Epithelial cell of esophagus (primary cell): Measurements from ENCODE around the gene RTL3.

Source experiments
- DNase-seq: peaks from one replicate; pipeline ENCODE4 v3.0.0; 2010; ENCODE audit warnings: low read depth
- H3K4me3 ChIP-seq: 2 replicates; pipeline ENCODE4 v1.5.1; 2011; ENCODE audit warnings: mild to moderate bottlenecking, low read length, control low read depth
- TF ChIP-seq, protein P1 (sequence below): IDR thresholded peaks from 2 replicates; pipeline ENCODE4 v1.5.1; 2011; ENCODE audit warnings: low read depth, mild to moderate bottlenecking, low read length, control low read depth, inconsistent platforms; ENCODE audit not compliant: insufficient read depth; ENCODE audit errors: missing control alignments

The RTL3 gene

DNA sequence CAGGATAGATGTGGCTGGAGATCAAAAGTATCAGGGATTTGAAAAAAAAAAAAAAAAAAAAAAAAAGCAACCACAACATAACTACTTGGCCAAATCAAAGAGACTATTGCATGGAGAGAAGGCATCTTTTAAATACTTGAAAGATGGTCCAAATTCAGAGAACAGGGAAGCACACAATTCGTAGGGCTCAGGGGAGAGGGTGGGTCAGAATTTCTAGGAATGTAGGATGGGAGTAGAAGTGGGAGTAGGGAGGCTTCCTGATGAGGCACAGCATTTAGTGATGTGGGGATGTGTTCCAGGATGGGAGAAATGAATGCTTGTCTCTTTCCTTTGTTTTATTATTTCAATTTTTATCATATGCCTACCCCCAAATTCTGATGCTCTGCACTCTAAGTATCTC is 36.3 kb downstream of the RTL3 start:
- H3K4me3 ChIP-seq: no peak overlapping the region
- DNase-seq: no peak
- TF ChIP-seq, protein P1, sequence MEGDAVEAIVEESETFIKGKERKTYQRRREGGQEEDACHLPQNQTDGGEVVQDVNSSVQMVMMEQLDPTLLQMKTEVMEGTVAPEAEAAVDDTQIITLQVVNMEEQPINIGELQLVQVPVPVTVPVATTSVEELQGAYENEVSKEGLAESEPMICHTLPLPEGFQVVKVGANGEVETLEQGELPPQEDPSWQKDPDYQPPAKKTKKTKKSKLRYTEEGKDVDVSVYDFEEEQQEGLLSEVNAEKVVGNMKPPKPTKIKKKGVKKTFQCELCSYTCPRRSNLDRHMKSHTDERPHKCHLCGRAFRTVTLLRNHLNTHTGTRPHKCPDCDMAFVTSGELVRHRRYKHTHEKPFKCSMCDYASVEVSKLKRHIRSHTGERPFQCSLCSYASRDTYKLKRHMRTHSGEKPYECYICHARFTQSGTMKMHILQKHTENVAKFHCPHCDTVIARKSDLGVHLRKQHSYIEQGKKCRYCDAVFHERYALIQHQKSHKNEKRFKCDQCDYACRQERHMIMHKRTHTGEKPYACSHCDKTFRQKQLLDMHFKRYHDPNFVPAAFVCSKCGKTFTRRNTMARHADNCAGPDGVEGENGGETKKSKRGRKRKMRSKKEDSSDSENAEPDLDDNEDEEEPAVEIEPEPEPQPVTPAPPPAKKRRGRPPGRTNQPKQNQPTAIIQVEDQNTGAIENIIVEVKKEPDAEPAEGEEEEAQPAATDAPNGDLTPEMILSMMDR: no peak

DNA sequence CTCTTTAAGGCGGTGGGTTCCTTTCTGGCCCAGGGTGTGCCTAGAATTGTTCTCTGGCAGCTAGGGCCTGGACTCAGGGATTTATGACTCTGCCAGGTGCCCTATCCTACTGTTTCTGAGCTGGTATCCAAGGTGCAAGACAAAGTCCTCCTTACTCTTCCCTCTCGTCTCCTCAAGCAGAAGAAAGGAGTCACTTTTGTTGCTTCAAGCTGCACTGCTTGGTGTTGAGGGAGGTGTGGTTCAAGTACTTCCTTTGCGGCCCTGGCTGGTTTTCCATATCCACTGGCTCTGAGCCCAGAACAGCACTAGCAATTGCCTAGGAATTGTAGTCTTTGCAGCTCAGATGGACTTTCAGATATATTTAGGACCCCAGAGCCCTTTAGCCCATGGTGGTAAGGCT is 39.3 kb downstream of the RTL3 start:
- no peak overlapping the region for H3K4me3 ChIP-seq
- no peak for DNase-seq
- TF ChIP-seq, protein P1: no peak

DNA sequence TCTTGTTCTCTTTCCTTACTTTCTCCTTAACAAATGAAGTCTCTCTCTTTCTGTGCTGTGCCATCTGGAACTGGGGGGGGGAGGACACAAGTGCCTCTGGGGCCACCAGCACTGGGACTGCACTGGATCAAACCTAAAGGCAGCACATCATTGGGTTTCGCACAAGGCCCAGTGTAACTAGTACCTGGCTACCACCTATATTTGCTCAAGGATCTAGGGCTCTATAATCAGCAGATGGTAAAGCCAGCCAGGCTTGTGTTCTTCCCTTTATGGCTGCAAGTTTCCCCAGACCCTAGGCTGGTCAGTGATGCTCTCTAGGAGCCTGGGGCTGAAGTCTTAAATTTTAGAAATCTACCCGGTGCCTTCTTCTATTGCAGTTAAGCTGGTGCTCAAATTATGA is 40.1 kb downstream of the RTL3 start:
- TF ChIP-seq, protein P1: no peak
- no peak overlapping the region for H3K4me3 ChIP-seq
- no peak for DNase-seq

DNA sequence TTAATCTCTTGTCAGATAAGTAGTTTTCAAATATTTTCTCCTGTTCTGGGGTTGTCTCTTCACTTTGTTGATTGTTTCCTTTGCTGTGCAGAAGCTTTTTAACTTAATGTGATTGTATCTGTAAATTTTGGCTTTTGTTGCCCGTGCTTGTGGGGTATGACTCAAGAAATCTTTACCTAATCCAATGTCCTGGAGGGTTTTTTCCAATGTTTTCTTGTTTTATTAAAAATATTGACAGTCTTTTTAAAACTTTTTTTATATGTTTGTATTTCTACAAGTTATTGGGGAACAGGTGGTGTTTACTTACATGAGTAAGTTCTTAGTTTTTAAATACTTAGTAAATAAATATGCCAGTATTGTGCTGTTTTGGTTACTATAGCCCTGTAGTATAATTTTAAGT is 44.9 kb downstream of the RTL3 start:
- TF ChIP-seq, protein P1: no peak
- no peak overlapping the region for H3K4me3 ChIP-seq
- DNase-seq: no peak
